Glomerular visceral epithelial cell (primary cell): ENCODE results near the gene AQP9.
A peak's percentile ranks its signal among the peaks of the same experiment; 100 is the strongest.

Experiments
- DNase-seq: peaks from one replicate; pipeline ENCODE4 v3.0.0-alpha.2; 2016; ENCODE audit errors: extremely low spot score

Gene AQP9

GRCh38 chr15:58139989-58140522, 1.9 kb downstream of the AQP9 start:
- no peak for DNase-seq

GRCh38 chr15:58141894-58142293, 3.7 kb downstream of the AQP9 start:
- no peak for DNase-seq

- no peak for DNase-seq
Measured at GRCh38 chr15:58142827-58143461, 4.8 kb downstream of the AQP9 start.

- no peak for DNase-seq
Measured at GRCh38 chr15:58145606-58146005, 7.4 kb downstream of the AQP9 start.

- DNase-seq = no peak
Measured at GRCh38 chr15:58146211-58146610, 8.0 kb downstream of the AQP9 start.

- DNase-seq = peak; percentile 13
Measured at GRCh38 chr15:58146749-58147148, 8.6 kb downstream of the AQP9 start.

- DNase-seq = peak; percentile 12
Measured at GRCh38 chr15:58147171-58147611, 9.0 kb downstream of the AQP9 start.

- no peak for DNase-seq
Measured at GRCh38 chr15:58148120-58148519, 9.9 kb downstream of the AQP9 start.

GRCh38 chr15:58148633-58149445, 10.7 kb downstream of the AQP9 start:
- DNase-seq = no peak

GRCh38 chr15:58154769-58155168, 16.6 kb downstream of the AQP9 start:
- DNase-seq = no peak

- no peak for DNase-seq
Measured at GRCh38 chr15:58159827-58160386, 21.7 kb downstream of the AQP9 start.

- DNase-seq = no peak
Measured at GRCh38 chr15:58161436-58161930, 23.3 kb downstream of the AQP9 start.

GRCh38 chr15:58163985-58164384, 25.8 kb downstream of the AQP9 start:
- no peak for DNase-seq

GRCh38 chr15:58164926-58165325, 26.7 kb downstream of the AQP9 start:
- DNase-seq = no peak

GRCh38 chr15:58165661-58166060, 27.5 kb downstream of the AQP9 start:
- DNase-seq = no peak

- no peak for DNase-seq
Measured at GRCh38 chr15:58167095-58167691, 29.0 kb downstream of the AQP9 start.

- no peak for DNase-seq
Measured at GRCh38 chr15:58169934-58170333, 31.8 kb downstream of the AQP9 start.

- DNase-seq = no peak
Measured at GRCh38 chr15:58171476-58172061, 33.4 kb downstream of the AQP9 start.

- DNase-seq = no peak
Measured at GRCh38 chr15:58174709-58175108, 36.5 kb downstream of the AQP9 start.

- DNase-seq = no peak
Measured at GRCh38 chr15:58175955-58176354, 37.8 kb downstream of the AQP9 start.

GRCh38 chr15:58178668-58179067, 40.5 kb downstream of the AQP9 start:
- no peak for DNase-seq

- no peak for DNase-seq
Measured at GRCh38 chr15:58179206-58179605, 41.0 kb downstream of the AQP9 start.
